H9 (cell line): ENCODE results near the gene TOMM40L. TPM values are rescaled to one million over a fixed set of nuclear protein-coding genes. Genes with fewer than 3 reads are reported as not detected.

ENCODE experiments used
- DNase-seq: peaks from one replicate; pipeline ENCODE4 v3.0.0-alpha.2; 2017
- H2AFZ ChIP-seq: one replicate; pipeline ENCODE4 v1.6.1; 2013; ENCODE audit warnings: mild to moderate bottlenecking, low read length, control low read depth, moderate library complexity
- H2AK5ac ChIP-seq: 2 replicates; pipeline ENCODE4 v1.6.1; 2013; ENCODE audit warnings: low read length, control low read depth, mixed read lengths; ENCODE audit not compliant: insufficient read length
- H2BK120ac ChIP-seq: one replicate; pipeline ENCODE4 v1.6.1; 2013; ENCODE audit warnings: low read depth, mild to moderate bottlenecking, low read length, control low read depth, inconsistent platforms; ENCODE audit not compliant: poor library complexity, severe bottlenecking
- H2BK12ac ChIP-seq: 2 replicates; pipeline ENCODE4 v1.6.1; 2013; ENCODE audit warnings: low read length, control low read depth, mixed read lengths, low read depth; ENCODE audit not compliant: insufficient read length
- H2BK15ac ChIP-seq: 2 replicates; pipeline ENCODE4 v1.6.1; 2013; ENCODE audit warnings: low read depth, low read length, control low read depth
- H2BK20ac ChIP-seq: one replicate; pipeline ENCODE4 v1.6.1; 2013; ENCODE audit warnings: low read depth, mild to moderate bottlenecking, low read length, control low read depth, inconsistent platforms; ENCODE audit not compliant: poor library complexity, severe bottlenecking
- H2BK5ac ChIP-seq: 2 replicates; pipeline ENCODE4 v1.6.1; 2013; ENCODE audit warnings: low read length, control low read depth, mixed read lengths; ENCODE audit not compliant: insufficient read length
- H3K14ac ChIP-seq: 2 replicates; pipeline ENCODE4 v1.6.1; 2013; ENCODE audit warnings: low read length, control low read depth; ENCODE audit not compliant: insufficient read depth
- H3K18ac ChIP-seq: 2 replicates; pipeline ENCODE4 v1.6.1; 2013; ENCODE audit warnings: low read depth, mild to moderate bottlenecking, mixed read lengths, low read length, control low read depth; ENCODE audit not compliant: insufficient read length
- H3K23ac ChIP-seq: 2 replicates; pipeline ENCODE4 v1.6.1; 2013; ENCODE audit warnings: low read length, control low read depth, mixed read lengths, low read depth; ENCODE audit not compliant: insufficient read length
- H3K23me2 ChIP-seq: 2 replicates; pipeline ENCODE4 v1.6.1; 2013; ENCODE audit warnings: low read depth, mild to moderate bottlenecking, mixed read lengths, low read length, control low read depth; ENCODE audit not compliant: insufficient read length, poor library complexity, severe bottlenecking
- H3K27ac ChIP-seq: 2 replicates; pipeline ENCODE4 v1.5.1; 2013; ENCODE audit warnings: low read length, control low read depth, mixed read lengths, low read depth; ENCODE audit not compliant: insufficient read length
- H3K27me3 ChIP-seq: 2 replicates; pipeline ENCODE4 v1.6.1; 2013; ENCODE audit warnings: low read length, control low read depth, inconsistent platforms; ENCODE audit not compliant: insufficient read depth
- H3K4ac ChIP-seq: 2 replicates; pipeline ENCODE4 v1.6.1; 2013; ENCODE audit warnings: low read depth, mild to moderate bottlenecking, control low read depth, inconsistent platforms, low read length, moderate library complexity
- H3K4me1 ChIP-seq: 2 replicates; pipeline ENCODE4 v1.6.1; 2013; ENCODE audit warnings: low read length, control low read depth, inconsistent platforms; ENCODE audit not compliant: insufficient read depth
- H3K4me2 ChIP-seq: 2 replicates; pipeline ENCODE4 v1.6.1; 2013; ENCODE audit warnings: low read length, control low read depth, mixed read lengths; ENCODE audit not compliant: insufficient read length, insufficient read depth
- H3K56ac ChIP-seq: 2 replicates; pipeline ENCODE4 v1.6.1; 2013; ENCODE audit warnings: low read depth, mild to moderate bottlenecking, mixed read lengths, low read length, control low read depth; ENCODE audit not compliant: insufficient read length
- H3K79me1 ChIP-seq: 2 replicates; pipeline ENCODE4 v1.6.1; 2013; ENCODE audit warnings: low read depth, mild to moderate bottlenecking, moderate library complexity, low read length, control low read depth, inconsistent platforms; ENCODE audit not compliant: insufficient read depth, poor library complexity, severe bottlenecking
- H3K79me2 ChIP-seq: 2 replicates; pipeline ENCODE4 v1.6.1; 2013; ENCODE audit warnings: low read length, control low read depth, inconsistent platforms; ENCODE audit not compliant: insufficient read depth
- H3K9ac ChIP-seq: 2 replicates; pipeline ENCODE4 v1.6.1; 2013; ENCODE audit warnings: low read length, control low read depth, mixed read lengths; ENCODE audit not compliant: insufficient read length; ENCODE audit errors: extremely low read depth
- H3K9me3 ChIP-seq: one replicate; pipeline ENCODE4 v1.6.1; 2013; ENCODE audit warnings: low read depth, low read length, inconsistent platforms; ENCODE audit not compliant: control insufficient read depth
- H3T11ph ChIP-seq: one replicate; pipeline ENCODE4 v1.6.1; 2013; ENCODE audit warnings: mild to moderate bottlenecking, low read length, control low read depth, inconsistent platforms
- H4K20me1 ChIP-seq: one replicate; pipeline ENCODE4 v1.6.1; 2013; ENCODE audit not compliant: control insufficient read depth, insufficient read length, insufficient read depth
- H4K5ac ChIP-seq: 2 replicates; pipeline ENCODE4 v1.6.1; 2013; ENCODE audit warnings: low read depth, mild to moderate bottlenecking, mixed read lengths, low read length, control low read depth; ENCODE audit not compliant: insufficient read length
- H4K8ac ChIP-seq: replicated peaks from 2 replicates; pipeline ENCODE4 v1.6.1; 2013; ENCODE audit warnings: low read length, control low read depth, mixed read lengths, low read depth; ENCODE audit not compliant: insufficient read length
- H4K91ac ChIP-seq: 2 replicates; pipeline ENCODE4 v1.6.1; 2013; ENCODE audit warnings: low read depth, mild to moderate bottlenecking, moderate library complexity, mixed read lengths, low read length, control low read depth; ENCODE audit not compliant: insufficient read length
- H3K27ac Mint-ChIP-seq, 3 experiments: 2 replicates in 2 of 3; 3 replicates in 1 of 3; pipeline ENCODE4 v1.8.0; 2020 to 2021; ENCODE audit warnings: mixed read lengths in 3 of 3, mild to moderate bottlenecking in 1 of 3, moderate library complexity in 1 of 3
- H3K27me3 Mint-ChIP-seq: 2 replicates; pipeline ENCODE4 v1.8.0; 2021; ENCODE audit warnings: low read depth, mild to moderate bottlenecking, moderate library complexity, mixed read lengths
- H3K36me3 Mint-ChIP-seq, 3 experiments: 2 replicates in 2 of 3; 3 replicates in 1 of 3; pipeline ENCODE4 v1.8.0; 2020 to 2021; ENCODE audit warnings: low read depth in 3 of 3, mixed read lengths in 3 of 3; ENCODE audit not compliant: insufficient read depth in 1 of 3
- H3K4me1 Mint-ChIP-seq, 2 experiments: 2 replicates each; pipeline ENCODE4 v1.8.0; 2020; ENCODE audit warnings: mixed read lengths in 2 of 2
- H3K4me3 Mint-ChIP-seq, 2 experiments: 2 replicates in 1 of 2; 3 replicates in 1 of 2; pipeline ENCODE4 v1.8.0; 2020 to 2021; ENCODE audit warnings: mild to moderate bottlenecking in 2 of 2, mixed read lengths in 2 of 2, moderate library complexity in 1 of 2
- H3K9me3 Mint-ChIP-seq, 2 experiments: 2 replicates in 1 of 2; 3 replicates in 1 of 2; pipeline ENCODE4 v1.8.0; 2020; ENCODE audit warnings: mild to moderate bottlenecking in 2 of 2, mixed read lengths in 2 of 2, moderate library complexity in 1 of 2
- WGBS: extraction: QIAGEN DNeasy Blood & Tissue Kit; methylation state at CpG from one replicate; pipeline ENCODE4 v1.1.7; 2013; ENCODE audit warnings: missing lambda C conversion rate, low lambda C conversion rate, mixed read lengths; ENCODE audit not compliant: insufficient read length; ENCODE audit errors: extremely low coverage; 5-methylcytosine and 5-hydroxymethylcytosine counted together
- total RNA-seq: library from RNA; stranded (reverse); gene quantifications from 2 replicates; pipeline ENCODE4 v1.2.1, GENCODE V29; 2021
- TF ChIP-seq, protein P1 (sequence below): fragments of 200-600 bp; sonication (generic); conservative IDR thresholded peaks from 3 replicates; pipeline ENCODE4 v1.8.0; 2021; ENCODE audit warnings: antibody characterized with exemption, mild to moderate bottlenecking

TOMM40L gene
- total RNA-seq, 1 experiment from 2014 or later: 13.5 TPM

DNA sequence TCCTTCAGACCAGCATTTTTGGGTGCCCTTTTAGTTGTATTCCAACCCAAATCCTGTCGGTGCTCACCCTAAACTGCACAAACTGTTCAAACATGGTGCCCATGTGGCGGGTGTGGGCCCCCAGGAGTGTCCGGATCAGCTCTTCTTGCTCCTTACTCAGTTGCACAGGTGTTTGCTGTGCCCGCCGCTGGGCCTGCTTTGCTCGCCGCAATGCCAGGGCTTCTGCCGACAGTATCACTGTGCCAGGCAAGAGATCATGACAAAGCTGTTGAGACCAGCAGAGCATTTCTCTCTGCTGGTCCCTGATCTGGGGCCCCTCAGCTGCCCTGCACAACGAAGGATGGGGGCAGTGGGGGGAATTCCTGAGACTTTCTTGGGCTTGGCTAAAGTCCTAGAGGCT, 7.2 kb downstream of the TOMM40L start:
- H3K4me2 ChIP-seq: no peak overlapping the region
- no peaks in the 10 kb centered on the region for H3K79me1 ChIP-seq
- H2BK20ac ChIP-seq: no peak overlapping the region
- no peaks in the 10 kb centered on the region for H3K27me3 ChIP-seq
- no CpG with 5 or more reads among the region's 9 CpGs for WGBS
- no peak overlapping the region for H2BK15ac ChIP-seq
- no peak overlapping the region for H3K14ac ChIP-seq
- no peaks in the 10 kb centered on the region for H3K79me2 ChIP-seq
- TF ChIP-seq, protein P1, sequence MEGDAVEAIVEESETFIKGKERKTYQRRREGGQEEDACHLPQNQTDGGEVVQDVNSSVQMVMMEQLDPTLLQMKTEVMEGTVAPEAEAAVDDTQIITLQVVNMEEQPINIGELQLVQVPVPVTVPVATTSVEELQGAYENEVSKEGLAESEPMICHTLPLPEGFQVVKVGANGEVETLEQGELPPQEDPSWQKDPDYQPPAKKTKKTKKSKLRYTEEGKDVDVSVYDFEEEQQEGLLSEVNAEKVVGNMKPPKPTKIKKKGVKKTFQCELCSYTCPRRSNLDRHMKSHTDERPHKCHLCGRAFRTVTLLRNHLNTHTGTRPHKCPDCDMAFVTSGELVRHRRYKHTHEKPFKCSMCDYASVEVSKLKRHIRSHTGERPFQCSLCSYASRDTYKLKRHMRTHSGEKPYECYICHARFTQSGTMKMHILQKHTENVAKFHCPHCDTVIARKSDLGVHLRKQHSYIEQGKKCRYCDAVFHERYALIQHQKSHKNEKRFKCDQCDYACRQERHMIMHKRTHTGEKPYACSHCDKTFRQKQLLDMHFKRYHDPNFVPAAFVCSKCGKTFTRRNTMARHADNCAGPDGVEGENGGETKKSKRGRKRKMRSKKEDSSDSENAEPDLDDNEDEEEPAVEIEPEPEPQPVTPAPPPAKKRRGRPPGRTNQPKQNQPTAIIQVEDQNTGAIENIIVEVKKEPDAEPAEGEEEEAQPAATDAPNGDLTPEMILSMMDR: no peak
- H3K4me1 ChIP-seq: no peaks in the 10 kb centered on the region
- H3K27ac ChIP-seq: no peak overlapping the region
- H3K23ac ChIP-seq: no peak overlapping the region
- no peak overlapping the region for H4K8ac ChIP-seq
- no peaks in the 10 kb centered on the region for H3K9me3 Mint-ChIP-seq
- H3K18ac ChIP-seq: no peak overlapping the region
- no peak overlapping the region for H2BK120ac ChIP-seq
- no peaks in the 10 kb centered on the region for H4K20me1 ChIP-seq
- no peak overlapping the region for H4K91ac ChIP-seq
- H3K27me3 Mint-ChIP-seq: no peaks in the 10 kb centered on the region; the same call in 1 of the 2 replicates
- no peaks in the 10 kb centered on the region for H3K9me3 ChIP-seq
- no peak overlapping the region for H3K56ac ChIP-seq
- H4K5ac ChIP-seq: no peak overlapping the region
- H3K4me3 Mint-ChIP-seq: no peak overlapping the region
- H2BK12ac ChIP-seq: no peak overlapping the region
- no peak overlapping the region; a peak in 1 of 7 replicates for H3K27ac Mint-ChIP-seq
- no peak overlapping the region for H3K4ac ChIP-seq
- no peak overlapping the region for H3T11ph ChIP-seq
- H3K36me3 Mint-ChIP-seq: peaks cover 12 to 17% (median 14%) of the 10 kb centered on the region in 3 experiments; a peak in 6 of 7 replicates
- no peak overlapping the region for H3K9ac ChIP-seq
- H2AFZ ChIP-seq: no peak overlapping the region
- DNase-seq: no peak
- H3K4me1 Mint-ChIP-seq: peaks cover 5% of the 10 kb centered on the region in 2 experiments; a peak in 2 of 4 replicates
- no peak overlapping the region for H2BK5ac ChIP-seq
- no peaks in the 10 kb centered on the region for H3K23me2 ChIP-seq
- no peak overlapping the region for H2AK5ac ChIP-seq
